ENCODE results near the gene PRPF8.

PRPF8 gene

DNA sequence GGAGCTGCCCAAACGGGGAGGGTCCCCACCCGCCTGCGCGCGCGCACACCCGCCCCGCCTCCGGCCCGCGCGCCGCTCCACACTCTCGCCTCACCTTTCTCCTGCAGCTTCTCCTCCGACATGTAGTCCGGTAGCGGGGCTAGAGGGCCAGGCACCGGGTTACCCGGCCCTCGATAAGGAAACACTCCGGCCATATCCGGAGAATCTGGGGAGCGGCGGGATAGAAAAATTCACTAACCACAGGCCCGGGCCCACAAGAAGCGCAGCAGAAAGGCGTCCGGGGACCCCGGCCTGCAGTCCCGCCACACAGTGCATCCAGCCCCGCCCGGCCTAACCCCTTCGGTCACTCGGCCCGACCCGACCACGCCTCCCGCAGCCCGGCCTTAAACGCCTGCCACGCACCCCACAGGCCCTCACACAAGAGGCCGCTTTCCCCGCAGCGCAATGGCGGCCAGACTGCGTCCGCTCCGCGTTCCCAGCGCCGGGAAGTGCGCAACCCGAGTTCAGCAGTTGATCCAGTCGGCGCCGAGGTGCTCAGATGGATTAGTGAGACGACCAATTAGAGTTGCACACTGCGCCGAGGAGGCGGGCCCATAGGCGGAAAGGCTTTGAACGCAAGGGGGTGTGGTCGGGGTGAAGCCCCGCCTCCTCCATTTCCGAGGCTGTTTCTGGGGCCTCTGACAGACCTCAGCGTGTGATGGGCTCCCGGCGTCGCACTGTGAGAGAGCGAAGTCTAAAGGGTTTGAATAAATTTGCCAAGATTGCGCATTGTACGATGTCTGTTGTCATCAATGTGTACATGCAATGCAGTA is at the start of gene PRPF8:
Gene PRPF8 (minus strand): TSS at position 490 of the 812 bp plus-strand sequence. CDS start 296 bp downstream, at position 194.
- DNase-seq = peak; percentile 99

- no peak for DNase-seq
Measured at GRCh38 chr17:1733759-1734158, 49.1 kb upstream of the PRPF8 start.

- DNase-seq = no peak
Measured at GRCh38 chr17:1732833-1733321, 48.2 kb upstream of the PRPF8 start.

DNA sequence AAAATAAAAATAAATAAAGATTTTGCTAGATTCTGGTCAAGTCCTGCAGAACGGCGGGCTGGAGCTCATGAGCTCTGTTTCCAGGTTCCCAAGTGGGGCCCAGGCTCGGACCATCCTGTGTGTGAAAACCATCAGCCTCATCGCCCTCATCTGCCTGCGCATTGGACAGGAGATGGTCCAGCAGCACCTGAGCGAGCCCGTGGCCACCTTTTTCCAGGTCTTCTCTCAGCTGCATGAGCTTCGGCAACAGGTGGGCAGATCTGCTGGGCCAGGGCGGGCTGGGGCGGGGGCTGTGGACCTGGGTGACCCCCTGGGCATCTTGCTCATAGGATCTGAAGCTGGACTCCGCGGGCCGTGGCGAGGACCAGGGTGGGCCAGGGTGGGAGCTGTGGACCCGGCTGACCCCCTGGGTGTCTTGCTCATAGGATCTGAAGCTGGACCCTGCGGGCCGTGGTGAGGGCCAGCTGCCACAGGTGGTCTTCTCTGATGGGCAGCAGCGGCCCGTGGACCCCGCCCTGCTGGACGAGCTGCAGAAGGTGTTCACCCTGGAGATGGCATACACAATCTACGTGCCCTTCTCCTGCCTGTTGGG is 47.7 kb upstream of the PRPF8 start:
- DNase-seq = no peak

DNA sequence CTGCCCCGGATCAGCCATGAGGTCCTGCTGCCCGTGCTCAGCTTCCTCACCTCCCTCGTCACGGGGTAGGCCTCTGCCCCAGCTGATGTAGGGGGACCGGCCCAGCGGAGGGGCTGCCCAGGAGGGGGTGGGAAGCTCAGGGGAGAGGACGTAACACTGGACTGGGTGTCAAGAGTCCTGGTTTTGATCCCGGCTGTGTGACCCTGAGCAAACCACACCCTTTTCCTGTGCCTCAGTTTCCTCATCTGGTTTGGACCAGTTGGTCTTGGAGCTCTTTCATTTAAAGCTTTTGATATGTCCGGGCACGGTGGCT is 46.5 kb upstream of the PRPF8 start:
- no peak for DNase-seq

GRCh38 chr17:1730326-1731193 is 45.9 kb upstream of the PRPF8 start:
- DNase-seq = no peak

GRCh38 chr17:1729966-1730325 is 45.3 kb upstream of the PRPF8 start:
- no peak for DNase-seq

DNA sequence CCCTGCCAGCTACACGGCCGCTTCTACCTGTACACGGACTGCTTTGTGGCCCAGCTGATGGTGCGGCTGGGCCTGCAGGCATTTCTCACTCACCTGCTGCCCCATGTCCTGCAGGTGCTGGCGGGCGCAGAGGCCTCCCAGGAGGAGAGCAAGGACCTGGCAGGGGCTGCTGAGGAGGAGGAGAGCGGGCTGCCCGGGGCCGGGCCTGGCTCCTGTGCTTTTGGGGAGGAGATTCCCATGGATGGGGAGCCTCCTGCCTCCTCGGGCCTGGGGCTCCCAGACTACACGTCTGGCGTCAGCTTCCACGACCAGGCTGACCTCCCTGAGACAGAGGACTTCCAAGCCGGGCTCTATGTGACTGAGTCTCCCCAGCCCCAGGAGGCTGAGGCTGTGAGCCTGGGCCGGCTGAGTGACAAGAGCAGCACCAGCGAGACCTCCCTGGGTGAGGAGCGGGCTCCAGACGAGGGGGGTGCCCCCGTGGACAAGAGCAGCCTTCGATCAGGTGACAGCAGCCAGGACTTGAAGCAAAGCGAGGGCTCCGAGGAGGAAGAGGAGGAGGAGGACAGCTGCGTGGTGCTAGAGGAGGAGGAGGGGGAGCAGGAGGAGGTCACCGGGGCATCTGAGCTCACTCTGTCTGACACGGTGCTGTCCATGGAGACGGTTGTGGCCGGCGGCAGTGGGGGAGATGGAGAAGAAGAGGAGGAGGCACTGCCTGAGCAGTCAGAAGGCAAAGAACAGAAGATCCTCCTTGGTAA is 43.4 kb upstream of the PRPF8 start:
- DNase-seq = no peak

GRCh38 chr17:1727258-1727789 is 42.7 kb upstream of the PRPF8 start:
- DNase-seq = no peak

DNA sequence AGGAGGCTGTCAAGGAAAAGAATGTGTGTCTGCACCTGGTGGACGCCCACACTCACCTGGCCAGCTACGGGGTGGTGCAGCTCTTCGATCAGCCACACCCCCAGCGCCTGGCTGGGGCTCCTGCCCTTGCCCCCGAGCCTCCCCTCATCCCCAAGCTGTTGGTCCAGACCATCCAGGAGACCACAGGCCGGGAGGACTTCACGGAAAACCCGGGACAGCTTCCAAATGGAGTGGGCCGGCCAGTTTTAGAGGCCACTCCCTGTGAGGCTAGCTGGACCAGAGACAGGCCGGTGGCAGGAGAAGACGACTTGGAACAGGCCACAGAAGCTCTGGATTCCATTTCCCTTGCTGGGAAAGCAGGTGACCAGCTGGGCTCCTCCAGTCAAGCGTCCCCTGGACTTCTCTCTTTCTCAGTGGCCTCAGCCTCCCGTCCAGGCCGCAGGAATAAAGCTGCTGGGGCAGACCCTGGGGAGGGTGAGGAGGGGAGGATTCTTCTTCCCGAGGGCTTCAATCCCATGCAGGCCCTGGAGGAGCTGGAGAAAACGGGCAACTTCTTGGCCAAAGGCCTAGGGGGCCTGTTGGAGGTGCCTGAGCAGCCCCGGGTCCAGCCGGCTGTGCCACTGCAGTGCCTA is 42.1 kb upstream of the PRPF8 start:
- no peak for DNase-seq

- DNase-seq = no peak
Measured at GRCh38 chr17:1725642-1726511, 41.2 kb upstream of the PRPF8 start.

DNA sequence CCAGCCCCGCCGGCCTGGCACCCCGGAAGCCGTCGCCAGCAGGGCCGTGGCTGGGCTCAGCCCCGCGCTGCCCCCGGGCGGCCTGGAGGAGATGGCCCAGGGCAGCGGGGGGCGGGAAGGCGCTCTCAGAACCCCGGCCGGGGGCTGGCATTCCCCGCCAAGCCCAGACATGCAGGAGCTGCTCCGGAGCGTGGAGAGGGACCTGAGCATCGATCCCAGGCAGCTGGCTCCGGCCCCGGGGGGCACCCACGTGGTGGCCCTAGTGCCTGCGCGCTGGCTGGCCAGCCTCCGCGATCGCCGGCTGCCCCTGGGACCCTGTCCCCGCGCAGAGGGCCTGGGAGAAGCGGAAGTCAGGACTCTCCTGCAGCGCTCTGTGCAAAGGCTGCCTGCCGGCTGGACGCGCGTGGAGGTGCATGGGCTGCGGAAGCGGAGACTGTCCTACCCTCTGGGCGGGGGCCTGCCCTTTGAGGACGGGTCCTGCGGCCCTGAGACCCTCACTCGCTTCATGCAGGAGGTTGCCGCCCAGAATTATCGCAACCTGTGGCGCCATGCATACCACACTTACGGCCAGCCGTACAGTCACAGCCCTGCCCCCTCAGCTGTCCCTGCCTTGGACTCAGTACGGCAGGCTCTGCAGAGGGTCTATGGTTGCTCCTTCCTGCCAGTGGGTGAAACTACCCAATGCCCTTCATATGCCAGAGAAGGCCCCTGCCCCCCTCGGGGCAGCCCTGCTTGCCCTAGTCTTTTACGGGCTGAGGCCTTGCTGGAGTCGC is 40.4 kb upstream of the PRPF8 start:
- peak; percentile 47 for DNase-seq

- DNase-seq = peak; percentile 89
Measured at GRCh38 chr17:1724351-1724868, 39.7 kb upstream of the PRPF8 start, which contains the start of gene WDR81. Gene WDR81, plus strand, starts transcription at chr17:1724704. Its CDS starts 256 bp downstream, at chr17:1724960.

DNA sequence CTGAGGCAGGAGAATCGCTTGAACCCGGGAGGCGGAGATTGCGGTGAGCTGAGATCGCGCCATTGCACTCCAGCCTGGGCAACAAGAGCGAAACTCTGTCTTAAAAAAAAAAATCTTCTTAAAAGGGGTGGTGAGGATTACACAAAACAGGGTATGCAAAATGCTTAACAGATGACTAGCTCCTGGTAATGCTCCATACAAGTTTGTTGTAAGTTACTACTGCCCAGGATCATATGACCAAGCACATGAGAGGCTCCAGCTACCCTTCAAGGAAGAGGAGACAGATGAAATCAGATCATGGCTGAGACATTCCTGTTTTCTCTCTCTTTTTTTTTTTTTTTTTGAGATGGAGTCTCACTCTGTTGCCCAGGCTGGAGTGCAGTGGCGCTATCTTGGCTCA is 37.4 kb upstream of the PRPF8 start:
- DNase-seq = peak; percentile 49

- DNase-seq = peak; percentile 63
Measured at GRCh38 chr17:1720856-1721386, 36.3 kb upstream of the PRPF8 start.

GRCh38 chr17:1718362-1719165 is 33.9 kb upstream of the PRPF8 start:
- no peak for DNase-seq

GRCh38 chr17:1716912-1717695 is 32.4 kb upstream of the PRPF8 start:
- DNase-seq = peak; percentile 99
